Cardiac muscle cell (in vitro differentiated cells and primary cell): Measurements from ENCODE around the gene SUGP2. TPM values are rescaled to one million over a fixed set of nuclear protein-coding genes. Genes with fewer than 3 reads are reported as not detected.

Experiments used
- DNase-seq, 2 donors: peaks; one replicate each; pipeline versions ENCODE4 v3.0.0 to v3.0.0-alpha.2; 2010 to 2017; ENCODE audit warnings: low read depth in 1 of 2, low spot score in 1 of 2
- H3K27ac ChIP-seq: fragments of 200-600 bp; sonication (generic); 2 replicates; pipeline ENCODE4 v1.5.1; 2016
- H3K27me3 ChIP-seq: fragments of 200-600 bp; sonication (generic); 2 replicates; pipeline ENCODE4 v1.6.0; 2016; ENCODE audit warnings: control low read depth
- H3K36me3 ChIP-seq: fragments of 200-600 bp; sonication (generic); 2 replicates; pipeline ENCODE4 v1.5.1; 2016; ENCODE audit warnings: control low read depth
- H3K4me1 ChIP-seq: fragments of 200-600 bp; sonication (generic); 2 replicates; pipeline ENCODE4 v1.8.1; 2017; ENCODE audit warnings: low read depth, mild to moderate bottlenecking, mixed run types
- H3K4me3 ChIP-seq: fragments of 200-600 bp; sonication (generic); 2 replicates; pipeline ENCODE4 v1.5.1; 2016; ENCODE audit warnings: mild to moderate bottlenecking
- H3K9me3 ChIP-seq: fragments of 200-600 bp; sonication (generic); 2 replicates; pipeline ENCODE4 v1.5.1; 2017; ENCODE audit warnings: low read depth, mild to moderate bottlenecking, control low read depth
- CTCF ChIP-seq: IDR thresholded peaks from 2 replicates; pipeline ENCODE4 v1.5.1; 2012; ENCODE audit warnings: low read depth, mild to moderate bottlenecking, low read length
- polyA plus RNA-seq: library from polyadenylated mRNA; unstranded; fragments of >200 nt; fragmentation: Nextera tagmentation; extraction: Ambion mirVana; gene quantifications from 2 replicates; pipeline ENCODE4 v1.2.1, GENCODE V29; 2016
- total RNA-seq: library from RNA; depleted of rRNA; stranded (reverse); fragments of >200 nt; gene quantifications from 2 replicates; pipeline ENCODE4 v1.2.3, GENCODE V29; 2016

Gene SUGP2
- total and polyA plus RNA-seq, 2 experiments from 2014 or later, result 120 to 126 TPM

- no peak for DNase-seq
- H3K27ac ChIP-seq, result no peak overlapping the region
- H3K4me1 ChIP-seq, result no peaks in the 10 kb centered on the region
- H3K36me3 ChIP-seq, result peaks cover 8% of the 10 kb centered on the region
- H3K4me3 ChIP-seq, result no peak overlapping the region
- H3K27me3 ChIP-seq, result no peaks in the 10 kb centered on the region
- TF ChIP-seq CTCF, result no peak
- no peaks in the 10 kb centered on the region for H3K9me3 ChIP-seq
These were observed 16.1 kb upstream of the SUGP2 start for GRCh38 chr19:19049406-19049805.

GRCh38 chr19:19043881-19044280 lies 10.6 kb upstream of the SUGP2 start:
- H3K27ac ChIP-seq, result no peak overlapping the region
- no peak for DNase-seq
- H3K36me3 ChIP-seq, result peaks cover 11% of the 10 kb centered on the region
- H3K4me3 ChIP-seq, result no peak overlapping the region
- no peaks in the 10 kb centered on the region for H3K27me3 ChIP-seq
- TF ChIP-seq CTCF, result no peak
- H3K4me1 ChIP-seq, result no peaks in the 10 kb centered on the region
- no peaks in the 10 kb centered on the region for H3K9me3 ChIP-seq

- Histone ChIP-seq H3K36me3 (peaks cover 11% of the 10 kb centered on the region), H3K9me3 (no peaks in the 10 kb centered on the region), H3K27me3 (no peaks in the 10 kb centered on the region), H3K4me1 (no peaks in the 10 kb centered on the region), H3K27ac (no peak overlapping the region), H3K4me3 (no peak overlapping the region)
- no peak for TF ChIP-seq CTCF
- no peak for DNase-seq
These were observed 10.2 kb upstream of the SUGP2 start for GRCh38 chr19:19043481-19043880.

GRCh38 chr19:19042732-19043280 lies 9.5 kb upstream of the SUGP2 start:
- Histone ChIP-seq H3K36me3 (peaks cover 11% of the 10 kb centered on the region), H3K27ac (no peak overlapping the region)

GRCh38 chr19:19040417-19040816 lies 7.1 kb upstream of the SUGP2 start:
- Histone ChIP-seq H3K4me1 (no peaks in the 10 kb centered on the region), H3K36me3 (peaks cover 3% of the 10 kb centered on the region), H3K9me3 (no peaks in the 10 kb centered on the region), H3K27ac (no peak overlapping the region), H3K27me3 (no peaks in the 10 kb centered on the region), H3K4me3 (no peak overlapping the region)
- no peak for TF ChIP-seq CTCF
- peak in 1 of 2 donors; percentile 96 for DNase-seq

More at GRCh38 chr19:19042732-19043280, 9.5 kb upstream of the SUGP2 start:
- DNase-seq, result no peak
- TF ChIP-seq CTCF, result no peak
- H3K4me3 ChIP-seq, result no peak overlapping the region
- no peaks in the 10 kb centered on the region for H3K27me3 ChIP-seq
- no peaks in the 10 kb centered on the region for H3K4me1 ChIP-seq
- no peaks in the 10 kb centered on the region for H3K9me3 ChIP-seq
